Karpas-422 (cell line): Measurements from ENCODE around the gene SMAD3. TPM values are rescaled to one million over a fixed set of nuclear protein-coding genes. Genes with fewer than 3 reads are reported as not detected.

Experiments used
- DNase-seq: peaks from one replicate; pipeline ENCODE4 v3.0.0-alpha.2; 2015
- H2AFZ ChIP-seq: fragments of 200-600 bp; sonication (generic); 2 replicates; pipeline ENCODE4 v1.6.1; 2014; ENCODE audit warnings: antibody characterized with exemption, low read length, mixed read lengths
- H3K27ac ChIP-seq: fragments of 200-600 bp; sonication (generic); 2 replicates; pipeline ENCODE4 v1.5.1; 2014; ENCODE audit warnings: mild to moderate bottlenecking, low read length, moderate library complexity
- H3K27me3 ChIP-seq: fragments of 200-600 bp; sonication (generic); 2 replicates; pipeline ENCODE4 v1.6.1; 2014; ENCODE audit warnings: low read length, mixed read lengths
- H3K36me3 ChIP-seq: fragments of 200-600 bp; sonication (generic); 2 replicates; pipeline ENCODE4 v1.6.1; 2014; ENCODE audit warnings: low read length, mixed read lengths; ENCODE audit not compliant: insufficient read depth
- H3K4me1 ChIP-seq: fragments of 200-600 bp; sonication (generic); 2 replicates; pipeline ENCODE4 v1.6.1; 2014; ENCODE audit warnings: mild to moderate bottlenecking, low read length, mixed read lengths
- H3K4me2 ChIP-seq: fragments of 200-600 bp; sonication (generic); 2 replicates; pipeline ENCODE4 v1.6.1; 2014; ENCODE audit warnings: low read length, low read depth, mild to moderate bottlenecking; ENCODE audit not compliant: poor library complexity, severe bottlenecking
- H3K4me3 ChIP-seq: fragments of 200-600 bp; sonication (generic); 2 replicates; pipeline ENCODE4 v1.5.1; 2014; ENCODE audit warnings: mild to moderate bottlenecking, antibody characterized with exemption, low read length, mixed read lengths
- H3K79me2 ChIP-seq: fragments of 200-600 bp; sonication (generic); 2 replicates; pipeline ENCODE4 v1.6.1; 2014; ENCODE audit warnings: mild to moderate bottlenecking, low read length, mixed read lengths
- H3K9ac ChIP-seq: fragments of 200-600 bp; sonication (generic); 2 replicates; pipeline ENCODE4 v1.6.0; 2014; ENCODE audit warnings: low read length
- H3K9me2 ChIP-seq: fragments of 200-600 bp; sonication (generic), shearing (Covaris generic); replicated peaks from 2 replicates; pipeline ENCODE4 v1.6.0; 2014; ENCODE audit warnings: mild to moderate bottlenecking, low read length, moderate library complexity; ENCODE audit not compliant: insufficient read depth
- H3K9me3 ChIP-seq: fragments of 300-700, 200-600 bp; sonication (generic); 2 replicates; pipeline ENCODE4 v1.6.1; 2014; ENCODE audit warnings: low read length, mixed read lengths
- H4K20me1 ChIP-seq: fragments of 200-600 bp; sonication (generic); 2 replicates; pipeline ENCODE4 v1.6.1; 2014; ENCODE audit warnings: mild to moderate bottlenecking, antibody characterized with exemption, low read length, low read depth; ENCODE audit not compliant: insufficient read depth
- total RNA-seq: library from RNA; depleted of rRNA; stranded (reverse); fragments of >200 nt; shearing (Covaris generic); gene quantifications from 2 replicates; pipeline ENCODE4 v1.2.3, GENCODE V29; 2014; ENCODE audit warnings: low replicate concordance

The SMAD3 gene
- total RNA-seq, 1 experiment from 2014 or later = 27.7 TPM

DNA sequence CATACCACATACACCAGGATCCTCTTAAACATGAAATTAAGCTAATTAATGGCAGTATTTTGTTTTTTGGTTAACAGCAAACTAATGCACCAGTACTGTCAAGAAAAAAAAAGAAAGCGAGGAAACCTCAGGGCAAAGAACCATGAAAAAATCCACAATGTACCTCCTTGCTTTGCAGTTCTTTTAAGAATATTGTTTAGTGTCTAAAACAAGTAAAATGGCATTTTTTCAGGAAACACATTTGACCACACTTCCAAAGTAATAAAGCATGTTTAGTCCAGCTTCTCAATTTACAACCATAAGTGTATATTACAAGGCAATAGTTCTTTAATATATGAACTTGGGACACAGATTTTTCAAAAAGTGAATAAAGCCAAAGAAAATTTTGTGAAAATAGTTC is 162.4 kb downstream of the SMAD3 start:
- Histone ChIP-seq H2AFZ (no peak overlapping the region), H3K36me3 (peaks cover 4% of the 10 kb centered on the region; the same call in 1 of the 2 replicates), H3K4me1 (peaks cover 12% of the 10 kb centered on the region), H3K9me3 (no peaks in the 10 kb centered on the region), H3K79me2 (no peaks in the 10 kb centered on the region), H3K4me3 (no peak overlapping the region), H3K27ac (no peak overlapping the region), H3K4me2 (no peak overlapping the region), H3K9me2 (no peaks in the 10 kb centered on the region), H3K27me3 (no peaks in the 10 kb centered on the region), H3K9ac (no peak overlapping the region), H4K20me1 (peaks cover 5% of the 10 kb centered on the region; the same call in 1 of the 2 replicates)
- DNase-seq = no peak

DNA sequence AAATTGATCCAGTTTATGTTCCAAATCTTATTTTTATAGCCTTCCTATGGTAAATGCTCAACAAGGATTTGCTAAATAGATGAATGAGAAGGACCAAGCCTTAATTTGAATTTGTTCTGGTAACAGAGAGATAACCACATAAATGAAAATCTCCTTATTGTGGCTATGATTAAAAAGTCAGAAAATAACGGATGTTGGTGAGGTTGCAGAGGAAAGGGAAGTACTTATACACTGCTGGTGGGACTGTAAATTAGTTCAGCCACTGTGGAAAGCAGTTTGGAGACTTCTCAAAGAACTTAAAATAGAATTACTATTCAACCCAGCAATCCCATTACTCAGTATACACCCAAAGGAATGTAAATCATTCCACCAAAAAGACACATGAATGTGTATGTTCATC is 162.9 kb downstream of the SMAD3 start:
- no peaks in the 10 kb centered on the region for H3K9me2 ChIP-seq
- H3K9me3 ChIP-seq = no peaks in the 10 kb centered on the region
- no peak overlapping the region for H3K4me3 ChIP-seq
- H4K20me1 ChIP-seq = peaks cover 2% of the 10 kb centered on the region; the same call in 1 of the 2 replicates
- no peak overlapping the region for H3K9ac ChIP-seq
- no peak overlapping the region for H3K27ac ChIP-seq
- H3K27me3 ChIP-seq = no peaks in the 10 kb centered on the region
- no peak for DNase-seq
- H3K4me1 ChIP-seq = peaks cover 12% of the 10 kb centered on the region
- no peaks in the 10 kb centered on the region for H3K79me2 ChIP-seq
- H2AFZ ChIP-seq = no peak overlapping the region
- peaks cover 4% of the 10 kb centered on the region; the same call in 1 of the 2 replicates for H3K36me3 ChIP-seq
- no peak overlapping the region for H3K4me2 ChIP-seq

DNA sequence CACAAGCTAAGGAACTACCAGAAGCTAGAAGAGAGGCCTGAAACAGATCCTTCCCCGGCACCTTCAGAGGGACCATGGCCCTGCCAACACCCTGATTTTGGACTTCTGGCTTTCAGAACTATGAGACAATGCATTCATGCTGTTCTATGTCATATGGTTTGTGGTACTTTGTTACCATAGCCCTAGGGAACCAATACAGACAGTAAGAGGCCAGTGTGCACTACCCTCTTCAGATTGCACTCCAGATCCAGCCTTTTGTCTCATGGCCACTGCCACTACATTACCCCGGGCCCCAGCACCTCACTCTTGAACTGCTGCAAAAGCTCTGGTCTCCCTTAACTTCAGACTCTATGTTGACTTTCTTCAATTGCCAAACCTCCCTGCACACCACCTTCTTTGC is 165.1 kb downstream of the SMAD3 start:
- Histone ChIP-seq H3K27me3 (no peaks in the 10 kb centered on the region), H3K36me3 (peaks cover 4% of the 10 kb centered on the region; the same call in 1 of the 2 replicates), H3K9me2 (no peaks in the 10 kb centered on the region), H2AFZ (no peak overlapping the region), H3K9me3 (no peaks in the 10 kb centered on the region), H3K79me2 (no peaks in the 10 kb centered on the region), H3K27ac (no peak overlapping the region), H3K4me1 (peaks cover 3% of the 10 kb centered on the region), H3K4me2 (no peak overlapping the region), H3K9ac (no peak overlapping the region), H4K20me1 (peaks cover 8% of the 10 kb centered on the region; the same call in 1 of the 2 replicates), H3K4me3 (no peak overlapping the region)
- DNase-seq = no peak

DNA sequence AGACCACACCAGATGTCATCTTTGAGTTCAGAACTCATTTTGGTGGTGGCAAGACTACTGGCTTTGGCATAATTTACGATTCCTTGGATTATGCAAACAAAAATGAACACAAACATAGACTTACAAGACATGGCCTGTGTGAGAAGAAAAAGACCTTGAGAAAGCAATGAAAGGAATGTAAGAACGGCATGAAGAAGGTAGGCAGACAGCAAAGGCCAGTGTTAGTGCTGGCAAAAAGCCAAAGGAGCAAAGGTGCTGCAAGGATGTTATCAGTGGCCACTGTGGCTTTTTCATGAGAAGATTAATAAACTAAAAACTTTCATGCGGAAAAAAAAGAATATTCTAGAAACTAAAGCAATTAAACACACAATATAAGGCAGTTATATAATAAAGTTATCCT is 167.2 kb downstream of the SMAD3 start:
- H3K9me2 ChIP-seq = no peaks in the 10 kb centered on the region
- DNase-seq = no peak
- no peak overlapping the region for H3K27ac ChIP-seq
- no peaks in the 10 kb centered on the region for H3K27me3 ChIP-seq
- H3K36me3 ChIP-seq = peaks cover 4% of the 10 kb centered on the region; the same call in 1 of the 2 replicates
- H3K4me3 ChIP-seq = no peak overlapping the region
- H3K79me2 ChIP-seq = peaks cover 2% of the 10 kb centered on the region; the same call in 1 of the 2 replicates
- no peak overlapping the region for H3K9ac ChIP-seq
- no peaks in the 10 kb centered on the region for H3K4me1 ChIP-seq
- no peak overlapping the region for H3K4me2 ChIP-seq
- H4K20me1 ChIP-seq = peaks cover 23% of the 10 kb centered on the region
- no peak overlapping the region for H2AFZ ChIP-seq
- no peaks in the 10 kb centered on the region for H3K9me3 ChIP-seq

DNA sequence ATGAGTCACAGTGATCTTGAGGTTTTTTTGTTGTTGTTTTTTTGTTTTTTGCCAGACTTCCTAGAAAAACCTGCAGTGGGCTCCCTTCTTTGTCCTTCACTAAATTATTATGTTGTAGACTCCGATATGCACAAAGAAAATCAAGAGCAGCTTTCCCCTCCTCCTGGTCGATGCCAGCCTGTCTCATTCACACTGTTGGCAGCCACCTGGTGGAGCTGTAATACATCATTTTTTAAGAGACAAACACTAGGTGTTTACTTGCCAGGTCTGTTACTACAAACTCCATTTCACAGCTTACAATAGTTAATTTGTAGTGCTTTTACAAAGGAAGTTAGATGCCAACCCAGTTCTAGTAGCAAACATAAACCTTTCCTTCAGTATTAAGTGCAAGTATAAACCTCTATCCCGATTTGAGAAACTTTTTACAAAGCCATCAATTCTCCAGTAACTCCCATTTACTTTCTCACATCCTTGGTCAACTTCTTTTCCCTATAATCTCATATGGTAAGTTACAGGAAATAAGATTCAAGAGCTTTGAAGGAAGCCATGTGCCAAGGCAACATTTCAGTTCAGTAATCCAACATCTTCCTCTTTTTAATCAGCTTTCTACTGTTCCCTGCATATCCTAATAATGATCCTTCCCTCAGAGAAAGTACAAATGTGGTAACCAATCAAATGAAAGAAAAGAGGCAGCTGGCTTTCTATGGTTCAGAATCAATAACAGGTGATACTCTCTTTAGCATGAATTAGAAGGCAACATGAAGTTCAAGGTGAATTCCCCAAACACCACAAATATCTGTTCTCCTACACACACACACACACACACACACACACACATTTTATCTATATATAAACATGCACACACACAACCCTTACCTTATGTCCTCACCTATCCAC is 175.1 kb downstream of the SMAD3 start:
- no peak overlapping the region for H3K27ac ChIP-seq
- H3K36me3 ChIP-seq = no peaks in the 10 kb centered on the region
- H2AFZ ChIP-seq = no peak overlapping the region
- peak; percentile 54 for DNase-seq
- no peaks in the 10 kb centered on the region for H3K27me3 ChIP-seq
- H3K9me2 ChIP-seq = no peaks in the 10 kb centered on the region
- no peaks in the 10 kb centered on the region for H3K9me3 ChIP-seq
- H3K79me2 ChIP-seq = peaks cover 14% of the 10 kb centered on the region; the same call in 1 of the 2 replicates
- H3K4me3 ChIP-seq = no peak overlapping the region
- H3K9ac ChIP-seq = no peak overlapping the region
- H3K4me2 ChIP-seq = peak overlapping the region; percentile 66
- peaks cover 36% of the 10 kb centered on the region for H3K4me1 ChIP-seq
- peaks cover 71% of the 10 kb centered on the region for H4K20me1 ChIP-seq

DNA sequence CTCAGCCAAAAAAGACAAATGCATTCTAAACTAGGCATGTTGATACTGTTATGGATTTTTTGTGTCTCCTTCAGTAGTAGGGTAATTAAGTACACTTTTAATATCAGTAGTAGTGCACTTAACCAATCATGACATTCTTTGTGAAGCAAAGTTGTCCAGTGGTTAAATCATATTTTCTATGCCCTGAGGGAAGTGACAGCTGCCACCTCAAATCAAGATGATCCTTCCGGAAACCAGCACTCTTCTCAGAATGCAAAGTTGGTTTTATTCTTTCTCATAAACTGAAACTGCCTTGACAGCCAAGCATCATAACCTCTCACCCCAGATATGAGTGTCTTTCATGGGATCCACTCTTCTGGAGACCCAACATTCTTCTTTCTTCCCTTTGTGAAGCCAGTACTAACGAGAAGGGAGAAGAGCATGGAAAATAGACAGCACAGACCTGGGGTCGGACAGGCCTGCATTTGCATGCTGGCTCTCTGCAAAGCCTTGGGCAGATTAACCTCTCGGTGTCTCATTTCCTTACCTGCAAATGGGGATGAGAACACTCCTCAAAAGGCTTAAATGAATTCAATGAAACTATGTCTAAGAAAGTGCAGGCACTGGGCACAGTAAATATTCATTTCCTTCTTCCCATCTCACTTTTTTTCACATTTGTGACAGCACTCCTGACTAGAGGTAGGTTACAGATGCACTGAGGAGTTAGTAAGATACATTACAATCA is 175.9 kb downstream of the SMAD3 start:
- H3K9ac ChIP-seq = no peak overlapping the region
- H3K4me1 ChIP-seq = peaks cover 36% of the 10 kb centered on the region
- H3K27me3 ChIP-seq = no peaks in the 10 kb centered on the region
- DNase-seq = peak; percentile 67
- H3K9me2 ChIP-seq = no peaks in the 10 kb centered on the region
- no peaks in the 10 kb centered on the region for H3K36me3 ChIP-seq
- H3K27ac ChIP-seq = no peak overlapping the region
- H3K9me3 ChIP-seq = no peaks in the 10 kb centered on the region
- H3K79me2 ChIP-seq = peaks cover 14% of the 10 kb centered on the region; the same call in 1 of the 2 replicates
- H2AFZ ChIP-seq = no peak overlapping the region
- peaks cover 69% of the 10 kb centered on the region for H4K20me1 ChIP-seq
- H3K4me3 ChIP-seq = peak overlapping the region; percentile 33
- peak overlapping the region; percentile 66 for H3K4me2 ChIP-seq

DNA sequence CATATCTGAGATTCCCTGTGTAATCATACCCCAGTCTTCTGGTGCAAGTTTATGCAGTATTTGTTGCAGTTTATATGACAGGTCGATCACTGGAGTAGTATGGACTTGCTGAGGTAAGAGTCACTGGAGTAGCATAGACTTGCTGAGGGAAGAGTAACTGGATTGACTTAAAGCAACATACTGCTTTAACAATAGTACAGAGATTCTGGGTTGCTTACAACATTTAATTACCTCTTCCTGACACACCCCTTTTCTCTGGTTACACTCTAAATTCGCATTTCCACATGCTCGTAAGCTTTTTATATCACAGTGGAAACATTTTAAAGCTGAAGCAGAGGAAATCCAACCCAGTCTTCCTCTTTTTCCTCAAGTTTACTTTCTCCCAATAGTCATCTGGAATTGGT is 177.3 kb downstream of the SMAD3 start:
- Histone ChIP-seq H3K79me2 (peaks cover 11% of the 10 kb centered on the region; the same call in 1 of the 2 replicates), H3K9me2 (no peaks in the 10 kb centered on the region), H3K4me3 (no peak overlapping the region), H3K9ac (no peak overlapping the region), H3K27ac (no peak overlapping the region), H3K4me1 (peaks cover 36% of the 10 kb centered on the region), H3K9me3 (peaks cover 4% of the 10 kb centered on the region; the same call in 1 of the 2 replicates), H4K20me1 (peaks cover 55% of the 10 kb centered on the region), H3K4me2 (no peak overlapping the region), H3K27me3 (no peaks in the 10 kb centered on the region), H2AFZ (no peak overlapping the region), H3K36me3 (no peaks in the 10 kb centered on the region)
- DNase-seq = no peak
